Keratinocyte (primary cell): ENCODE measurements around the gene PLK5. TPM values are rescaled to one million over a fixed set of nuclear protein-coding genes. Genes with fewer than 3 reads are reported as not detected.

Experiments
- DNase-seq: peaks from one replicate; pipeline ENCODE4 v3.0.0-alpha.2; 2011; ENCODE audit warnings: low read depth, missing footprints, low spot score
- FAIRE-seq: peaks from 2 replicates; lab custom pipeline; 2011; peaks lifted over from hg19 to GRCh38; lab: Jason Lieb, UNC
- H2AFZ ChIP-seq: 2 replicates; pipeline ENCODE4 v1.6.0; 2012; ENCODE audit warnings: low read length, control low read depth, inconsistent platforms; ENCODE audit not compliant: control insufficient read depth
- H3K27ac ChIP-seq: 2 replicates; pipeline ENCODE4 v1.5.1; 2011; ENCODE audit warnings: low read length; ENCODE audit not compliant: control insufficient read depth, insufficient read depth
- H3K27me3 ChIP-seq: 3 replicates; pipeline ENCODE4 v1.6.0; 2011; ENCODE audit warnings: low read length; ENCODE audit not compliant: control insufficient read depth, insufficient read depth; ENCODE audit errors: extremely low read depth
- H3K36me3 ChIP-seq, 2 experiments: 2 replicates in 1 of 2; 3 replicates in 1 of 2; pipeline ENCODE4 v1.5.1; 2011; ENCODE audit warnings: low read length in 2 of 2, mild to moderate bottlenecking in 1 of 2; ENCODE audit not compliant: control insufficient read depth in 2 of 2, insufficient read depth in 2 of 2; ENCODE audit errors: extremely low read depth in 1 of 2
- H3K4me1 ChIP-seq: 3 replicates; pipeline ENCODE4 v1.5.1; 2011; ENCODE audit warnings: low read length; ENCODE audit not compliant: control insufficient read depth, insufficient read depth; ENCODE audit errors: extremely low read depth
- H3K4me2 ChIP-seq: 3 replicates; pipeline ENCODE4 v1.6.0; 2011; ENCODE audit warnings: low read depth, low read length; ENCODE audit not compliant: control insufficient read depth, insufficient read depth; ENCODE audit errors: extremely low read depth
- H3K4me3 ChIP-seq, 3 experiments: fragments of 200-600 bp in 1 of 3; sonication (generic) in 1 of 3; 2 replicates in 2 of 3; 3 replicates in 1 of 3; pipeline ENCODE4 v1.5.1; 2011 to 2016; ENCODE audit warnings: low read length in 3 of 3, mild to moderate bottlenecking in 3 of 3, control low read depth in 2 of 3, inconsistent platforms in 1 of 3, low read depth in 1 of 3, mixed read lengths in 1 of 3, mixed run types in 1 of 3, moderate library complexity in 1 of 3; ENCODE audit not compliant: control insufficient read depth in 2 of 3, insufficient read depth in 2 of 3; ENCODE audit errors: extremely low read depth in 1 of 3
- H3K79me2 ChIP-seq: 2 replicates; pipeline ENCODE4 v1.6.0; 2012; ENCODE audit warnings: low read length; ENCODE audit not compliant: control insufficient read depth, insufficient read depth
- H3K9ac ChIP-seq: 3 replicates; pipeline ENCODE4 v1.6.0; 2011; ENCODE audit warnings: low read length; ENCODE audit not compliant: control insufficient read depth, insufficient read depth; ENCODE audit errors: extremely low read depth
- H3K9me1 ChIP-seq: 3 replicates; pipeline ENCODE4 v1.6.0; 2011; ENCODE audit warnings: low read length; ENCODE audit not compliant: control insufficient read depth, insufficient read depth; ENCODE audit errors: extremely low read depth
- H3K9me3 ChIP-seq: 2 replicates; pipeline ENCODE4 v1.5.1; 2012; ENCODE audit warnings: low read depth, low read length; ENCODE audit not compliant: control insufficient read depth
- H4K20me1 ChIP-seq: 3 replicates; pipeline ENCODE4 v1.6.0; 2011; ENCODE audit warnings: low read length; ENCODE audit not compliant: control insufficient read depth, insufficient read depth; ENCODE audit errors: extremely low read depth
- EZH2 ChIP-seq: IDR thresholded peaks from one replicate; pipeline ENCODE4 v1.6.1; 2012; ENCODE audit warnings: inconsistent platforms, mild to moderate bottlenecking, low read length, moderate library complexity
- dilution Hi-C: fragments of 300-500 bp; cut with MboI; formaldehyde crosslinking; loops from one replicate; pipeline ENCODE4 v1.7.0; 2020; ENCODE audit warnings: low sequenced_read_pairs; ENCODE audit not compliant: extremely low pct_ligation_motif_present
- polyA plus RNA-seq, 5 experiments: library from polyadenylated mRNA; depleted of rRNA in 3 of 5; stranded (reverse) in 3 of 5; stranded (forward) in 1 of 5; unstranded in 1 of 5; fragments of >200 nt; gene quantifications; 1 replicate in 1 of 5; 2 replicates in 3 of 5; 3 replicates in 1 of 5; pipeline versions ENCODE4 v1.2.1 to v1.2.3, GENCODE V29; 2011 to 2012; ENCODE audit warnings: missing spikeins in 2 of 5, low read depth in 1 of 5, low replicate concordance in 1 of 5
- TF ChIP-seq, protein P1 (sequence below), 3 experiments: IDR thresholded peaks in 1 of 3; conservative IDR thresholded peaks in 1 of 3; optimal IDR thresholded peaks in 1 of 3; 2 replicates in 2 of 3; 3 replicates in 1 of 3; pipeline versions ENCODE3 to v1.5.1; 2011; ENCODE audit warnings: low read length in 3 of 3, mild to moderate bottlenecking in 3 of 3, moderate library complexity in 2 of 3, control low read depth in 1 of 3, inconsistent platforms in 1 of 3; ENCODE audit not compliant: insufficient read depth in 2 of 3; ENCODE audit errors: extremely low read depth in 1 of 3

The PLK5 gene
- polyA plus RNA-seq, 1 donor (not counting 4 experiments of a cell fraction or from before 2014, with no cell fraction given) = 0.05 TPM

DNA sequence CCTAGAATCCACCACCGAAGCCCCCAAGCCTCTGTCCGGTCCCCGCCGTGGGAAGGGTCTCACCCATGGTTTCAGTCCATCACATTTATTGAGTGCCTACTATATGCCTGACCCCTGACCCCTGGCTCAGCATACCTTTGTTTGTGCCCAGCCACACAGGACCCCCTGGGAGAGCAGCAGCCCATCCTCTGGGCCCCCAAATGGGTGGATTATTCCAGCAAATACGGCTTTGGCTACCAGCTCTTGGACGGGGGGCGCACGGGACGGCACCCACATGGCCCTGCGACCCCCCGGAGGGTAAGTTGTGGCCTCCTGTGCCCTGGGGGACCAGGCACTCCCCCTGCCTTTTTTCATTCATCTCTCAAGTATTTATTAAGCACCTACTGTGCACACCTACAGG lies 7.7 kb downstream of the PLK5 start:
- Histone ChIP-seq H3K9ac (no peak overlapping the region), H3K79me2 (no peaks in the 10 kb centered on the region), H3K27ac (no peak overlapping the region), H3K36me3 (no peaks in the 10 kb centered on the region), H3K27me3 (no peaks in the 10 kb centered on the region), H3K4me1 (no peaks in the 10 kb centered on the region), H3K4me2 (no peak overlapping the region), H3K9me3 (no peaks in the 10 kb centered on the region), H3K9me1 (no peaks in the 10 kb centered on the region), H3K4me3 (no peak overlapping the region), H2AFZ (no peak overlapping the region), H4K20me1 (no peaks in the 10 kb centered on the region)
- dilution Hi-C loops = no loop called here
- FAIRE-seq (no peak), DNase-seq (no peak)
- TF ChIP-seq, protein P1, sequence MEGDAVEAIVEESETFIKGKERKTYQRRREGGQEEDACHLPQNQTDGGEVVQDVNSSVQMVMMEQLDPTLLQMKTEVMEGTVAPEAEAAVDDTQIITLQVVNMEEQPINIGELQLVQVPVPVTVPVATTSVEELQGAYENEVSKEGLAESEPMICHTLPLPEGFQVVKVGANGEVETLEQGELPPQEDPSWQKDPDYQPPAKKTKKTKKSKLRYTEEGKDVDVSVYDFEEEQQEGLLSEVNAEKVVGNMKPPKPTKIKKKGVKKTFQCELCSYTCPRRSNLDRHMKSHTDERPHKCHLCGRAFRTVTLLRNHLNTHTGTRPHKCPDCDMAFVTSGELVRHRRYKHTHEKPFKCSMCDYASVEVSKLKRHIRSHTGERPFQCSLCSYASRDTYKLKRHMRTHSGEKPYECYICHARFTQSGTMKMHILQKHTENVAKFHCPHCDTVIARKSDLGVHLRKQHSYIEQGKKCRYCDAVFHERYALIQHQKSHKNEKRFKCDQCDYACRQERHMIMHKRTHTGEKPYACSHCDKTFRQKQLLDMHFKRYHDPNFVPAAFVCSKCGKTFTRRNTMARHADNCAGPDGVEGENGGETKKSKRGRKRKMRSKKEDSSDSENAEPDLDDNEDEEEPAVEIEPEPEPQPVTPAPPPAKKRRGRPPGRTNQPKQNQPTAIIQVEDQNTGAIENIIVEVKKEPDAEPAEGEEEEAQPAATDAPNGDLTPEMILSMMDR (optimal IDR thresholded peaks at IDR 0.05 in 1 of 3, IDR thresholded peaks at IDR 0.05 in 1 of 3, conservative IDR thresholded peaks at IDR 0.05 in 1 of 3; ENCODE audit: extremely low read depth in 1 of 3, insufficient read depth in 2 of 3, low read length in 3 of 3) = no peak
- TF ChIP-seq EZH2 = no peak

GRCh38 chr19:1532003-1532402 lies 8.1 kb downstream of the PLK5 start:
- Histone ChIP-seq H3K27me3 (no peaks in the 10 kb centered on the region), H2AFZ (no peak overlapping the region), H4K20me1 (no peaks in the 10 kb centered on the region), H3K36me3 (no peaks in the 10 kb centered on the region), H3K4me3 (no peak overlapping the region), H3K9me1 (no peaks in the 10 kb centered on the region), H3K9ac (no peak overlapping the region), H3K9me3 (no peaks in the 10 kb centered on the region), H3K4me1 (no peaks in the 10 kb centered on the region), H3K4me2 (no peak overlapping the region), H3K79me2 (no peaks in the 10 kb centered on the region), H3K27ac (no peak overlapping the region)
- DNase-seq (no peak), FAIRE-seq (no peak)
- dilution Hi-C loops = no loop called here
- no peak for TF ChIP-seq EZH2
- TF ChIP-seq, protein P1 (optimal IDR thresholded peaks at IDR 0.05 in 1 of 3, IDR thresholded peaks at IDR 0.05 in 1 of 3, conservative IDR thresholded peaks at IDR 0.05 in 1 of 3; ENCODE audit: extremely low read depth in 1 of 3, insufficient read depth in 2 of 3, low read length in 3 of 3) = no peak
